ENCODE measurements around the gene CLHC1. TPM values are rescaled to one million over a fixed set of nuclear protein-coding genes. Genes with fewer than 3 reads are reported as not detected.
"Not testable (repeated sequence)": the region's sequence is repeated elsewhere in the genome, so short reads cannot be mapped to it uniquely, and the experiment has no call there.

Gene CLHC1
- total RNA-seq, 1 donor from 2014 or later, result 7.5 TPM

DNA sequence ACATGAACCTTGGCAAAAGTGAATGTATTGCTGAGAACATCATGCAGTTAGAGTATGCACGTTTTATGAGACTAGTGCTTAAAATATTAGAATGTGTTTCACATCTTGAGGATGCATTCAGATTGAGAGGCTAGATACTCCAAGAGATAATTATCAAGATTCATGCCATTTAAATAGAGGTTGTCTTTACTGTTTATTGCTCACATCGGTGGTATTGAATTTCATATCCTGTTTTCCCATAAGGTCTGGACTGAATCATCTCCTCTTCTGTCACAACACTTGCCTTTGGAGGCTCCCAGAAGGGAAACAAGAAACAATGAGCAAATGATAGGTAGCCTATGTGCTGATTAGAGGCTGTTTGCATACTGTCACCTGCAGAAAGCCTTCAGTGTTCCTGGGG, 83.8 kb downstream of the CLHC1 start:
- Histone ChIP-seq H3K27me3 (ENCODE audit: low read depth) (no peaks in the 10 kb centered on the region), H3K4me1 (peaks cover 17% of the 10 kb centered on the region), H3K4me3 (no peak overlapping the region), H3K9me3 (replicated peaks) (no peaks in the 10 kb centered on the region), H3K36me3 (no peaks in the 10 kb centered on the region), H3K27ac (replicated peaks) (no peak overlapping the region)
- TF ChIP-seq CTCF (IDR thresholded peaks at IDR 0.05; ENCODE audit: borderline replicate concordance), result no peak
- DNase-seq, result no peak
- intact Hi-C loops (cut with micrococcal nuclease), result no loop called here

DNA sequence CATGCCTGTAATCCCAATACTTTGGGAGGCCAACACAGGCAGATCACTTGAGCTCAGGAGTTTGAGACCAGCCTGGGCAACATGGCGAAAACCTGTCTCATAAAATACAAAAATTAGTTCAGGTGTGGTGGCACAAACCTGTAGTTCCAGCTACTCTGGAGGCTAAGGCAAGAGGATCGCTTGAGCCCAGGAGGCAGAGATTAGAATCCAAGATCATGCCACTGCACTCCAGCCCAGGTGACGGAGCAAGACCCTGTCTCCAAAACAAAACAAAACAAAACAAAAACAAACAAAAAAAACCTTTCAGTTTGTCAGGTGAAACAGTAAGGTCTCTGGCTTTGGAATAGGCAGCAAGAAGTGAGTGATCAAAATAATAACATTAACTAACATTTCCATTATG, 84.6 kb downstream of the CLHC1 start:
- no peak overlapping the region for H3K27ac ChIP-seq (replicated peaks)
- peaks cover 11% of the 10 kb centered on the region for H3K4me1 ChIP-seq
- DNase-seq, result no peak
- intact Hi-C loops (cut with micrococcal nuclease), result no loop called here
- no peaks in the 10 kb centered on the region for H3K27me3 ChIP-seq (ENCODE audit: low read depth)
- no peak overlapping the region for H3K4me3 ChIP-seq
- H3K36me3 ChIP-seq, result no peaks in the 10 kb centered on the region
- TF ChIP-seq CTCF (IDR thresholded peaks at IDR 0.05; ENCODE audit: borderline replicate concordance), result no peak
- H3K9me3 ChIP-seq (replicated peaks), result no peaks in the 10 kb centered on the region

- Histone ChIP-seq H3K4me1 (peaks cover 6% of the 10 kb centered on the region), H3K9me3 (replicated peaks) (no peaks in the 10 kb centered on the region), H3K36me3 (no peaks in the 10 kb centered on the region), H3K27ac (replicated peaks) (no peak overlapping the region), H3K4me3 (no peak overlapping the region), H3K27me3 (ENCODE audit: low read depth) (no peaks in the 10 kb centered on the region)
- intact Hi-C loops (cut with micrococcal nuclease), result no loop called here
- DNase-seq, result no peak
- no peak for TF ChIP-seq CTCF (IDR thresholded peaks at IDR 0.05; ENCODE audit: borderline replicate concordance)
Measured at GRCh38 chr2:55147041-55147440, 85.1 kb downstream of the CLHC1 start.

DNA sequence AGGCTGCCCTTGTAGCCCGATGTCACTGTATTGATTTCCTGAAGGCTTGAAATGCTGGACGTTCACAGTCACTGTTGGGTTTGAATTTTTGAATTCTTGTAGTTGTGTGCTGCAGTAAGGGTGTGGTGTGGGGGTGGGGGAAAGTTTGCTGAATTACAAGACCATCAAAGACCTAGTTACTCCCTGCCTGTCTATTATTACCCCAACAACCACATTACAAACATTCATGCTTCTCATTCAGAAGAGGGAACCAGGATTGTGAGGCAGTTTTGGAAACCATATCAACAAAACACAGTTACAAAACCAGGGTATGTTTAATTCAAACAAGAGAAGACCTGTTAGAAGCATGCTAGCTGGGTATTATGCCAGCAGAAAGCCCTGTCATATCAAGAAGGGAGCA, 85.8 kb downstream of the CLHC1 start:
- DNase-seq, result no peak
- no peaks in the 10 kb centered on the region for H3K9me3 ChIP-seq (replicated peaks)
- no peak for TF ChIP-seq CTCF (IDR thresholded peaks at IDR 0.05; ENCODE audit: borderline replicate concordance)
- intact Hi-C loops (cut with micrococcal nuclease), result no loop called here
- no peaks in the 10 kb centered on the region for H3K27me3 ChIP-seq (ENCODE audit: low read depth)
- no peaks in the 10 kb centered on the region for H3K36me3 ChIP-seq
- H3K27ac ChIP-seq (replicated peaks), result no peak overlapping the region
- H3K4me3 ChIP-seq, result no peak overlapping the region
- no peaks in the 10 kb centered on the region for H3K4me1 ChIP-seq

DNA sequence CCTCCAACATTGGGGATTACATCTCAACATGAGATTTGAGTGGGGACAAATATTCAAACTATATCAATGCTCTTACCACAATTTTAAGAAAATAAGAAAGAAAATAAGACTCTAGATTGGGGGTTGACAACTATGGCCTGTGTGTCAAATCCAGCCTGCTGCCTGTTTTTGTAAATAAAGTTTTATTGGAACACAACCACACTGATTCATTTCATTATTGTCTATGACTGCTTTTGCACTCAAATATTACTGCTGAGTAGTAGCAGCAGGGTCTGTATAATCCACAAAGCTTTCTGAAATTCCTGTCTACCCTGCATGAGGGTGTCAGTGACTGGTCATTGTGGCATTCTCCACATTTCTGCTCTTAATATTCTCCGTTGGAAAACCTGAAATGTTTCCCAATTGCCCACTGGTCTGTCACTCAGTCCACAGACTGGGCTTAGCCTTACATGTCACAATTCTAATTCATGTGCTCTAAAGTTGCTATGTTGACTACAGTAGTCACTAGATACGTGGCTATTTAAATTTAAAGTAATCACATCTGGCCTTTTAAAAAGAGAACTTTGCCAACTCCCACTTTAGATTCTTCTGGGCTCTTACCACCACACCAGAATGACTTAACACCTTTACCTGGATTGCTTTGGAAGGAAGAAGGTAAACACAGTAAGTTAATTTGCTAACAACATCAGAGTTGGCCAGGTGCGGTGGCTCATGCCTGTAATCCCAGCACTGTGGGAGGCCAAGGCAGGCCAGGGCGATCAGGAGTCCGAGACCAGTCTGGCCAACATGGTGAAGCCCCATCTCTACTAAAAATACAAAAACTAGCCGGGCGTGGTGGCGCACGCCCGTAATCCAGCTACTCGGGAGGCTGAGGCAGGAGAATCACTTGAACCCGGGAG, 86.9 kb downstream of the CLHC1 start:
- Histone ChIP-seq H3K4me3 (no peak overlapping the region), H3K36me3 (no peaks in the 10 kb centered on the region), H3K27ac (replicated peaks) (no peak overlapping the region), H3K27me3 (ENCODE audit: low read depth) (no peaks in the 10 kb centered on the region), H3K4me1 (no peaks in the 10 kb centered on the region), H3K9me3 (replicated peaks) (no peaks in the 10 kb centered on the region)
- intact Hi-C loops (cut with micrococcal nuclease), result no loop called here
- DNase-seq, result no peak
- TF ChIP-seq CTCF (IDR thresholded peaks at IDR 0.05; ENCODE audit: borderline replicate concordance), result no peak

GRCh38 chr2:55143706-55144105, 88.4 kb downstream of the CLHC1 start:
- H3K4me3 ChIP-seq; H3K9me3 ChIP-seq (replicated peaks); intact Hi-C loops (cut with micrococcal nuclease); H3K36me3 ChIP-seq; DNase-seq; H3K4me1 ChIP-seq; H3K27ac ChIP-seq (replicated peaks); H3K27me3 ChIP-seq (ENCODE audit: low read depth): not testable (repeated sequence)
